NB4 (cell line): Measurements from ENCODE around the gene LCN1.
"Not testable (repeated sequence)": the region's sequence is repeated elsewhere in the genome, so short reads cannot be mapped to it uniquely, and the experiment has no call there.

Source experiments
- MYC ChIP-seq: IDR thresholded peaks from 2 replicates; pipeline ENCODE4 v1.6.1; 2011; ENCODE audit warnings: low read depth, low read length
- POLR2A ChIP-seq: IDR thresholded peaks from 2 replicates; pipeline ENCODE4 v1.6.1; 2011; ENCODE audit warnings: mild to moderate bottlenecking; ENCODE audit not compliant: insufficient read length; ENCODE audit errors: extremely low read depth
- TF ChIP-seq, protein P1 (sequence below): IDR thresholded peaks from one replicate; pipeline ENCODE4 v1.5.1; 2012; ENCODE audit warnings: low read depth, low read length
- TF ChIP-seq, protein P2 (sequence below): IDR thresholded peaks from 2 replicates; pipeline ENCODE4 v1.6.1; 2011; ENCODE audit warnings: low read depth, low read length

DNA sequence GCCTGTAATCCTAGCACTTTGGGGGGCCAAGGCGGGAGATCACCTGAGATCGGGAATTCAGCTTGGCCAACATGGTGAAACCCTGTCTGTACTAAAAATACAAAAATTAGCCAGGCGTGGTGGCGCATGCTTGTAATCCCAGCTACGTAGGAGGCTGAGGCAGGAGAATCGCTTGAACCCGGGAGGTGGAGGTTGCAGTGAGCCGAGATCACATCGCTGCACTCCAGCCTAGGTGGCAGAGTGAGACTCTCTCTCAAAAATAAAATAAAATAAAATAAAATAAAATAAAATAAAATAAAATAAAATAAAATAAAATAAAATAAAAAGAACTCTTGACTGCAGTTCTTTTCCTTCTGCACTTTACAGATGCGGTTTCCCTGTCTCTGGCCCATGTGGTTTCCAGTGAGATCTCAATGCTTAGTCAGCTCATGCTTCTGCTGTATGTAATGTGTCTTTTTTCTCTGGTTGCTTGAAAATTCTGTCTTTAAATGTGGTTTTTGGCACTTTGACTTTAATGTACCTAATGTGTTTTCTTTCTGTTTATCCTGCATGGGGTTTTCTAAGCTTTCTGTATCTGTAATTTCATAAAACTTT, 7.7 kb downstream of the LCN1 start:
- TF ChIP-seq, protein P1, sequence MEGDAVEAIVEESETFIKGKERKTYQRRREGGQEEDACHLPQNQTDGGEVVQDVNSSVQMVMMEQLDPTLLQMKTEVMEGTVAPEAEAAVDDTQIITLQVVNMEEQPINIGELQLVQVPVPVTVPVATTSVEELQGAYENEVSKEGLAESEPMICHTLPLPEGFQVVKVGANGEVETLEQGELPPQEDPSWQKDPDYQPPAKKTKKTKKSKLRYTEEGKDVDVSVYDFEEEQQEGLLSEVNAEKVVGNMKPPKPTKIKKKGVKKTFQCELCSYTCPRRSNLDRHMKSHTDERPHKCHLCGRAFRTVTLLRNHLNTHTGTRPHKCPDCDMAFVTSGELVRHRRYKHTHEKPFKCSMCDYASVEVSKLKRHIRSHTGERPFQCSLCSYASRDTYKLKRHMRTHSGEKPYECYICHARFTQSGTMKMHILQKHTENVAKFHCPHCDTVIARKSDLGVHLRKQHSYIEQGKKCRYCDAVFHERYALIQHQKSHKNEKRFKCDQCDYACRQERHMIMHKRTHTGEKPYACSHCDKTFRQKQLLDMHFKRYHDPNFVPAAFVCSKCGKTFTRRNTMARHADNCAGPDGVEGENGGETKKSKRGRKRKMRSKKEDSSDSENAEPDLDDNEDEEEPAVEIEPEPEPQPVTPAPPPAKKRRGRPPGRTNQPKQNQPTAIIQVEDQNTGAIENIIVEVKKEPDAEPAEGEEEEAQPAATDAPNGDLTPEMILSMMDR, result not testable (repeated sequence)
- TF ChIP-seq MYC, POLR2A: not testable (repeated sequence)
- TF ChIP-seq, protein P2, sequence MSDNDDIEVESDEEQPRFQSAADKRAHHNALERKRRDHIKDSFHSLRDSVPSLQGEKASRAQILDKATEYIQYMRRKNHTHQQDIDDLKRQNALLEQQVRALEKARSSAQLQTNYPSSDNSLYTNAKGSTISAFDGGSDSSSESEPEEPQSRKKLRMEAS, result not testable (repeated sequence)
